ENCODE results near the gene NCBP1. TPM values are rescaled to one million over a fixed set of nuclear protein-coding genes. Genes with fewer than 3 reads are reported as not detected.

Gene NCBP1
- total and polyA plus RNA-seq, 9 of the 15 experiments (the other 6 are each of a cell fraction or from before 2014, with no cell fraction given) = 29.4 to 69.7 (median 57.5) TPM

- TF ChIP-seq BCLAF1 (IDR thresholded peaks at IDR 0.05; ENCODE audit: borderline replicate concordance in 1 of 2, control insufficient read depth in 1 of 2, low read depth in 2 of 2, low read length in 1 of 2) (no peak), SREBF1 (IDR thresholded peaks at IDR 0.05; ENCODE audit: borderline replicate concordance, low read depth, low read length) (no peak), ARID1B (IDR thresholded peaks at IDR 0.05) (peak; percentile 50), CHCHD3 (CRISPR knock-in tag; IDR thresholded peaks at IDR 0.05) (no peak), SMARCE1 (IDR thresholded peaks at IDR 0.05) (peak; percentile 76; the same call in 1 of the 2 replicates), DPF2 (IDR thresholded peaks at IDR 0.05) (peak; percentile 55; the same call in 1 of the 2 replicates), NR2F6 (CRISPR knock-in tag; IDR thresholded peaks at IDR 0.05) (no peak), JUNB (CRISPR knock-in tag; conservative IDR thresholded peaks at IDR 0.05) (no peak), NFRKB (IDR thresholded peaks at IDR 0.05; ENCODE audit: low read depth) (no peak), RFX7 (CRISPR knock-in tag; IDR thresholded peaks at IDR 0.05) (no peak), SMARCA5 (IDR thresholded peaks at IDR 0.05) (no peak), NCOA6 (IDR thresholded peaks at IDR 0.05) (no peak), AFF1 (IDR thresholded peaks at IDR 0.05; ENCODE audit: low read depth in 1 of 2, partially characterized antibody in 2 of 2) (no peak), ZNF507 (tag; conservative IDR thresholded peaks at IDR 0.05) (no peak), ZNF436 (CRISPR knock-in tag; IDR thresholded peaks at IDR 0.05) (no peak), PKNOX1 (IDR thresholded peaks at IDR 0.05) (peak; percentile 12; the same call in 1 of the 2 replicates)
Observed at GRCh38 chr9:97636903-97637302, 3.3 kb downstream of the NCBP1 start (continued).
